ENCODE data around the gene PCDH12. TPM values are rescaled to one million over a fixed set of nuclear protein-coding genes. Genes with fewer than 3 reads are reported as not detected.

PCDH12 gene
- polyA plus RNA-seq, 2 donors: 0.16 to 0.40 TPM

- H3K4me1 ChIP-seq (ENCODE audit: control insufficient read depth in 2 of 2, insufficient read depth in 2 of 2, low read length in 1 of 2): no peaks in the 10 kb centered on the region
- H3K4me3 ChIP-seq (ENCODE audit: low read depth in 1 of 2, low read length in 2 of 2): no peak overlapping the region
- H3K27ac ChIP-seq (ENCODE audit: low read depth in 2 of 2, low read length in 1 of 2): no peak overlapping the region
- H3K36me3 ChIP-seq (ENCODE audit: control insufficient read depth in 2 of 2, insufficient read depth in 2 of 2, low read length in 1 of 2): no peaks in the 10 kb centered on the region
- WGBS, 2 donors: 73 to 75% methylated on average over 5 of the region's 5 CpGs
- H3K9me3 ChIP-seq (ENCODE audit: control insufficient read depth in 2 of 2, insufficient read depth in 1 of 2, low read depth in 1 of 2, low read length in 1 of 2): no peaks in the 10 kb centered on the region
- H3K27me3 ChIP-seq (ENCODE audit: control insufficient read depth in 1 of 2, insufficient read depth in 2 of 2, low read length in 2 of 2): no peaks in the 10 kb centered on the region
Measured at GRCh38 chr5:141902015-141902814, 55.8 kb downstream of the PCDH12 start.

GRCh38 chr5:141898448-141899049 is 59.5 kb downstream of the PCDH12 start:
- Histone ChIP-seq H3K4me1 (ENCODE audit: control insufficient read depth in 2 of 2, insufficient read depth in 2 of 2, low read length in 1 of 2) (no peaks in the 10 kb centered on the region), H3K4me3 (ENCODE audit: low read depth in 1 of 2, low read length in 2 of 2) (no peak overlapping the region), H3K9me3 (ENCODE audit: control insufficient read depth in 2 of 2, insufficient read depth in 1 of 2, low read depth in 1 of 2, low read length in 1 of 2) (no peaks in the 10 kb centered on the region), H3K27ac (ENCODE audit: low read depth in 2 of 2, low read length in 1 of 2) (no peak overlapping the region), H3K36me3 (ENCODE audit: control insufficient read depth in 2 of 2, insufficient read depth in 2 of 2, low read length in 1 of 2) (no peaks in the 10 kb centered on the region), H3K27me3 (ENCODE audit: control insufficient read depth in 1 of 2, insufficient read depth in 2 of 2, low read length in 2 of 2) (no peaks in the 10 kb centered on the region)
- WGBS, 2 donors: 83 to 85% methylated on average over 2 of the region's 2 CpGs

- H3K4me1 ChIP-seq (ENCODE audit: control insufficient read depth in 2 of 2, insufficient read depth in 2 of 2, low read length in 1 of 2): no peaks in the 10 kb centered on the region
- H3K9me3 ChIP-seq (ENCODE audit: control insufficient read depth in 2 of 2, insufficient read depth in 1 of 2, low read depth in 1 of 2, low read length in 1 of 2): no peaks in the 10 kb centered on the region
- H3K4me3 ChIP-seq (ENCODE audit: low read depth in 1 of 2, low read length in 2 of 2): no peak overlapping the region
- no peaks in the 10 kb centered on the region for H3K27me3 ChIP-seq (ENCODE audit: control insufficient read depth in 1 of 2, insufficient read depth in 2 of 2, low read length in 2 of 2)
- 93 to 95% methylated on average over 4 of the region's 4 CpGs for WGBS, 2 donors
- no peak overlapping the region for H3K27ac ChIP-seq (ENCODE audit: low read depth in 2 of 2, low read length in 1 of 2)
- no peaks in the 10 kb centered on the region for H3K36me3 ChIP-seq (ENCODE audit: control insufficient read depth in 2 of 2, insufficient read depth in 2 of 2, low read length in 1 of 2)
Measured at GRCh38 chr5:141897425-141897824, 60.6 kb downstream of the PCDH12 start.

Other genes starting within 250 kb of the PCDH12 start
- gene PCDH1, start 79.8 kb downstream of the PCDH12 start, polyA plus RNA-seq: 10 to 100 TPM; 36.4 to 42.6 TPM
- 10 to 100 TPM; 30.4 to 30.5 TPM for gene DELE1, start 34.3 kb downstream of the PCDH12 start, polyA plus RNA-seq
- gene RNF14, start 10.9 kb upstream of the PCDH12 start, polyA plus RNA-seq: 10 to 100 TPM in 1 of 2 donors, 1 to 10 TPM in 1; 7.9 to 14.8 TPM
- gene GNPDA1, start 54.8 kb upstream of the PCDH12 start, polyA plus RNA-seq: 1 to 10 TPM; 6.2 to 8.5 TPM
- gene NDFIP1, start 150.6 kb upstream of the PCDH12 start, polyA plus RNA-seq: 10 to 100 TPM; 14.1 to 24.4 TPM